ENCODE results near the gene PLEKHG7. TPM values are rescaled to one million over a fixed set of nuclear protein-coding genes. Genes with fewer than 3 reads are reported as not detected.

The PLEKHG7 gene
- total RNA-seq, 1 donor from 2014 or later, result not detected

GRCh38 chr12:92698474-92698873, 4.3 kb upstream of the PLEKHG7 start:
- no peak for DNase-seq (ENCODE audit: low read depth)
- no peak for TF ChIP-seq CTCF (IDR thresholded peaks at IDR 0.05; ENCODE audit: insufficient read depth, low read length, poor library complexity, severe bottlenecking)

GRCh38 chr12:92701441-92701840, 1.3 kb upstream of the PLEKHG7 start:
- Histone ChIP-seq H3K27me3 (ENCODE audit: control insufficient read depth, insufficient read depth, low read length) (no peaks in the 10 kb centered on the region), H3K36me3 (ENCODE audit: control insufficient read depth, insufficient read depth, low read length) (no peaks in the 10 kb centered on the region), H3K4me3 (ENCODE audit: low read depth, low read length) (no peak overlapping the region)
- no peak for TF ChIP-seq CTCF (IDR thresholded peaks at IDR 0.05; ENCODE audit: insufficient read depth, low read length, poor library complexity, severe bottlenecking)
- no peak for DNase-seq (ENCODE audit: low read depth)

More at GRCh38 chr12:92698474-92698873, 4.3 kb upstream of the PLEKHG7 start:
- no peaks in the 10 kb centered on the region for H3K36me3 ChIP-seq (ENCODE audit: control insufficient read depth, insufficient read depth, low read length)
- H3K27me3 ChIP-seq (ENCODE audit: control insufficient read depth, insufficient read depth, low read length), result no peaks in the 10 kb centered on the region
- H3K4me3 ChIP-seq (ENCODE audit: low read depth, low read length), result no peak overlapping the region

- no peak for DNase-seq (ENCODE audit: low read depth)
- no peaks in the 10 kb centered on the region for H3K36me3 ChIP-seq (ENCODE audit: control insufficient read depth, insufficient read depth, low read length)
- H3K27me3 ChIP-seq (ENCODE audit: control insufficient read depth, insufficient read depth, low read length), result no peaks in the 10 kb centered on the region
- no peak for TF ChIP-seq CTCF (IDR thresholded peaks at IDR 0.05; ENCODE audit: insufficient read depth, low read length, poor library complexity, severe bottlenecking)
- H3K4me3 ChIP-seq (ENCODE audit: low read depth, low read length), result no peak overlapping the region
Measured at GRCh38 chr12:92703786-92704185, 997 bp downstream of the PLEKHG7 start.

- Histone ChIP-seq H3K4me3 (ENCODE audit: low read depth, low read length) (no peak overlapping the region), H3K36me3 (ENCODE audit: control insufficient read depth, insufficient read depth, low read length) (no peaks in the 10 kb centered on the region), H3K27me3 (ENCODE audit: control insufficient read depth, insufficient read depth, low read length) (no peaks in the 10 kb centered on the region)
- no peak for DNase-seq (ENCODE audit: low read depth)
- TF ChIP-seq CTCF (IDR thresholded peaks at IDR 0.05; ENCODE audit: insufficient read depth, low read length, poor library complexity, severe bottlenecking), result no peak
Measured at GRCh38 chr12:92706594-92706993, 3.8 kb downstream of the PLEKHG7 start.

GRCh38 chr12:92707926-92708325, 5.1 kb downstream of the PLEKHG7 start:
- H3K36me3 ChIP-seq (ENCODE audit: control insufficient read depth, insufficient read depth, low read length), result no peaks in the 10 kb centered on the region
- DNase-seq (ENCODE audit: low read depth), result no peak
- no peak for TF ChIP-seq CTCF (IDR thresholded peaks at IDR 0.05; ENCODE audit: insufficient read depth, low read length, poor library complexity, severe bottlenecking)
- no peak overlapping the region for H3K4me3 ChIP-seq (ENCODE audit: low read depth, low read length)
- H3K27me3 ChIP-seq (ENCODE audit: control insufficient read depth, insufficient read depth, low read length), result no peaks in the 10 kb centered on the region

- DNase-seq (ENCODE audit: low read depth), result no peak
- H3K27me3 ChIP-seq (ENCODE audit: control insufficient read depth, insufficient read depth, low read length), result no peaks in the 10 kb centered on the region
- no peaks in the 10 kb centered on the region for H3K36me3 ChIP-seq (ENCODE audit: control insufficient read depth, insufficient read depth, low read length)
- TF ChIP-seq CTCF (IDR thresholded peaks at IDR 0.05; ENCODE audit: insufficient read depth, low read length, poor library complexity, severe bottlenecking), result no peak
- no peak overlapping the region for H3K4me3 ChIP-seq (ENCODE audit: low read depth, low read length)
Measured at GRCh38 chr12:92715625-92716024, 12.8 kb downstream of the PLEKHG7 start.
